ENCODE measurements around the gene SLC38A10. TPM values are rescaled to one million over a fixed set of nuclear protein-coding genes. Genes with fewer than 3 reads are reported as not detected.

Gene SLC38A10
- total and polyA plus RNA-seq, 10 of the 15 experiments (the other 5 are each of a cell fraction or from before 2014, with no cell fraction given) = 0.52 to 67.9 (median 22.1) TPM

DNA sequence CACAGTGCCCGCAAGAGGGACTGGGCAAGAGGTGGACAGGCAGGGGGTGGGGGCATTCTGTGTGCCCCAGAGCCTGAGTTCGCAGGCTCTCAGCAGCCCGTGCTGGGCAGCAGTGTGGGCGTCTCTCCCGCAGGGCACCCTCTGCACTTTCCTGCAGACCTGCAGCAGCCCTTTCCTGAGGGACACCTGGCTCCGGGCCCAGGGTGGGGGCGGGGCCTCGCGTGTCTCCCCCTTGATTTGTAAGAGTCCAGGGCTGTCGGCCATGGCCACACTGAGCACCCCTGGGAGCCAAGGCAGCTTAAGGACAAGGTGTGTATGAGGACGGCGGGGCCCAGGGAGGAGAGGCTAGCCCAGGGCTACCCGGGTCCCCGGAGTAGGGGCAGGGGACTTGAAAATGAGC lies 33.4 kb upstream of the SLC38A10 start (continued):
- no peak for TF ChIP-seq DPF2 (IDR thresholded peaks at IDR 0.05)
- TF ChIP-seq BACH1 (IDR thresholded peaks at IDR 0.05; ENCODE audit: borderline replicate concordance) = no peak

DNA sequence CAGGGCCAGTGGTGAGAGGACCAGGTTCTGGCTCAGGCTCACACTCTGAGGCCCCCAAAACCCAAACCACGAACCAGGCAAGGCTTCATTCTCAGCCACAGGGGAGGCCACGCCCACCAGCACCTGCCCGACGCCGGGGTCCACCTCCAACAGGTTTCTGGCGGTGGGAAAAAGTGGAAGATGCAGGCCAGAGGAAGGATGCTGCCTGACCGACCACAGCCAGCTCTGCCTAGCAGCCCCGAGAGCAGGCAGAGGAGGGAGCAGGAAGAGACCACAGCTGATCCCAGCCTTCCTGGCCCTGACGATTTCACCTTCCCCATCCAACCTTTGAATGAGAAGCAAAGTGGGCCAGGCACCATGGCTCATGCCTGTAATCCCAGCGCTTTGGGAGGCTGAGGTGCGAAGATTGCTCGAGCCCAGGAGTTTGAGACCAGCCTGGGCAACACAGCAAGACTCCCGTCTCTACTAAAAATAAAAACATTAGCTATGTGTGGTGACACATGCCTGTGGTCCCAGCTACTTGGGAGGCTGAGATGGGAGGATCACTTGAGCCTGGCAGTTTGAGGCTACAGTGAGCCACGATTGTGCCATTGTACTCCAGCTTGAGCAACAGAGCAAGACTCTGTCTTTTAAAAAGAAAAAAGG lies 30.7 kb upstream of the SLC38A10 start:
- TF ChIP-seq, protein P1, sequence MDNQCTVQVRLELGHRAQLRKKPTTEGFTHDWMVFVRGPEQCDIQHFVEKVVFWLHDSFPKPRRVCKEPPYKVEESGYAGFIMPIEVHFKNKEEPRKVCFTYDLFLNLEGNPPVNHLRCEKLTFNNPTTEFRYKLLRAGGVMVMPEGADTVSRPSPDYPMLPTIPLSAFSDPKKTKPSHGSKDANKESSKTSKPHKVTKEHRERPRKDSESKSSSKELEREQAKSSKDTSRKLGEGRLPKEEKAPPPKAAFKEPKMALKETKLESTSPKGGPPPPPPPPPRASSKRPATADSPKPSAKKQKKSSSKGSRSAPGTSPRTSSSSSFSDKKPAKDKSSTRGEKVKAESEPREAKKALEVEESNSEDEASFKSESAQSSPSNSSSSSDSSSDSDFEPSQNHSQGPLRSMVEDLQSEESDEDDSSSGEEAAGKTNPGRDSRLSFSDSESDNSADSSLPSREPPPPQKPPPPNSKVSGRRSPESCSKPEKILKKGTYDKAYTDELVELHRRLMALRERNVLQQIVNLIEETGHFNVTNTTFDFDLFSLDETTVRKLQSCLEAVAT (IDR thresholded peaks at IDR 0.05) = no peak
- no peak for TF ChIP-seq NR2C1 (IDR thresholded peaks at IDR 0.05)
- TF ChIP-seq JUND (IDR thresholded peaks at IDR 0.05; ENCODE audit: low read depth, low read length) = no peak
- TF ChIP-seq, protein P2, sequence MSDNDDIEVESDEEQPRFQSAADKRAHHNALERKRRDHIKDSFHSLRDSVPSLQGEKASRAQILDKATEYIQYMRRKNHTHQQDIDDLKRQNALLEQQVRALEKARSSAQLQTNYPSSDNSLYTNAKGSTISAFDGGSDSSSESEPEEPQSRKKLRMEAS (IDR thresholded peaks at IDR 0.05; ENCODE audit: low read depth, low read length) = no peak
- no peak for TF ChIP-seq NFYB (IDR thresholded peaks at IDR 0.05; ENCODE audit: insufficient read depth, low read depth, low read length)
- no peak for TF ChIP-seq STAT3 (IDR thresholded peaks at IDR 0.05; ENCODE audit: low read depth, low read length)
- no peak for TF ChIP-seq WRNIP1 (IDR thresholded peaks at IDR 0.05; ENCODE audit: borderline replicate concordance, low read depth, low read length)
- no peak for TF ChIP-seq MEF2A (IDR thresholded peaks at IDR 0.05; ENCODE audit: insufficient read depth, low read depth, low read length)
- no peak for TF ChIP-seq NR2F1 (conservative IDR thresholded peaks at IDR 0.05)
- no peak for TF ChIP-seq RAD51 (IDR thresholded peaks at IDR 0.05)
- TF ChIP-seq KDM1A (IDR thresholded peaks at IDR 0.05; ENCODE audit: borderline replicate concordance) = no peak
- TF ChIP-seq ASH2L (IDR thresholded peaks at IDR 0.05; ENCODE audit: borderline replicate concordance, low read depth) = no peak
- TF ChIP-seq HDAC2 (IDR thresholded peaks at IDR 0.05) = no peak
- TF ChIP-seq, protein P3, sequence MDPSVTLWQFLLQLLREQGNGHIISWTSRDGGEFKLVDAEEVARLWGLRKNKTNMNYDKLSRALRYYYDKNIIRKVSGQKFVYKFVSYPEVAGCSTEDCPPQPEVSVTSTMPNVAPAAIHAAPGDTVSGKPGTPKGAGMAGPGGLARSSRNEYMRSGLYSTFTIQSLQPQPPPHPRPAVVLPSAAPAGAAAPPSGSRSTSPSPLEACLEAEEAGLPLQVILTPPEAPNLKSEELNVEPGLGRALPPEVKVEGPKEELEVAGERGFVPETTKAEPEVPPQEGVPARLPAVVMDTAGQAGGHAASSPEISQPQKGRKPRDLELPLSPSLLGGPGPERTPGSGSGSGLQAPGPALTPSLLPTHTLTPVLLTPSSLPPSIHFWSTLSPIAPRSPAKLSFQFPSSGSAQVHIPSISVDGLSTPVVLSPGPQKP (IDR thresholded peaks at IDR 0.05; ENCODE audit: low read depth, low read length) = no peak
- BruUV-seq (replicated peaks) = no TSS peak
- peaks cover 4% of the 10 kb centered on the region for H4K20me1 ChIP-seq (ENCODE audit: control insufficient read depth, insufficient read depth)
- H2AFZ ChIP-seq (ENCODE audit: control insufficient read depth, low read depth, low read length) = no peak overlapping the region
- ChIA-PET RAD21 (ENCODE audit: unreplicated experiment) (no interaction called here), POLR2A (interaction anchor here (0.5 kb wide), 1 partner anchor 115 kb away, joined by 5 read pairs; no protein-coding TSS in a partner anchor), SMC1A (ENCODE audit: uncharacterized antibody, unreplicated experiment) (no interaction called here), CTCF (interaction anchor here (0.6 kb wide), 1 partner anchor 40 kb away, joined by 3 read pairs; no protein-coding TSS in a partner anchor)
- H3K9me3 ChIP-seq (replicated peaks; ENCODE audit: control insufficient read depth, insufficient read depth, low read length) = no peaks in the 10 kb centered on the region
- H3K4me2 ChIP-seq (ENCODE audit: control insufficient read depth, insufficient read depth) = no peak overlapping the region
- in situ Hi-C loops (cut with MboI) = no loop called here
- no peaks in the 10 kb centered on the region for H3K79me2 ChIP-seq (ENCODE audit: control insufficient read depth, insufficient read depth, low read length)
- 33% methylated on average over 14 of the region's 14 CpGs for WGBS (ENCODE audit: insufficient coverage, insufficient replicate concordance, low lambda C conversion rate, missing lambda C conversion rate)
- no peak overlapping the region for H3K4me3 ChIP-seq
- intact Hi-C loops (cut with micrococcal nuclease; ENCODE audit: unreplicated experiment) = no loop called here
- ATAC-seq = no peak
- no peaks in the 10 kb centered on the region; a peak in 2 of 4 replicates for H3K27me3 ChIP-seq (replicated peaks in 1 of 2; ENCODE audit: control insufficient read depth in 2 of 2, insufficient read depth in 2 of 2, low read length in 1 of 2)
- H3K9ac ChIP-seq (ENCODE audit: control insufficient read depth, insufficient read depth, low read length) = no peak overlapping the region
- no peak for DNase-seq (ENCODE audit: low read depth, low spot score)
- no peak for FAIRE-seq
- H3K36me3 ChIP-seq (ENCODE audit: control insufficient read depth in 2 of 2, insufficient read depth in 2 of 2, low read length in 1 of 2) = no peaks in the 10 kb centered on the region
- no peak overlapping the region for H3K27ac ChIP-seq (ENCODE audit: control insufficient read depth, insufficient read depth)
- H3K4me1 ChIP-seq (ENCODE audit: control insufficient read depth, insufficient read depth, low read length) = peaks cover 6% of the 10 kb centered on the region; the same call in 1 of the 2 replicates
